Neural cell (in vitro differentiated cells): ENCODE measurements around the gene IBA57. TPM values are rescaled to one million over a fixed set of nuclear protein-coding genes. Genes with fewer than 3 reads are reported as not detected.

ENCODE experiments used
- H2AFZ ChIP-seq: fragments of 200-600, 300-800 bp; sonication (generic), shearing (Covaris generic); 2 replicates; pipeline ENCODE4 v1.6.0; 2014; ENCODE audit warnings: low read depth, mild to moderate bottlenecking, antibody characterized with exemption, low read length, moderate library complexity
- H3F3A ChIP-seq: fragments of 200-600 bp; shearing (Covaris generic); 2 replicates; pipeline ENCODE4 v1.6.1; 2016; ENCODE audit warnings: mild to moderate bottlenecking, moderate library complexity, mixed read lengths, antibody characterized with exemption, low read length; ENCODE audit not compliant: insufficient read depth, poor library complexity, severe bottlenecking
- H3K27ac ChIP-seq: fragments of 200-600, 300-800 bp; sonication (generic), shearing (Covaris generic); 2 replicates; pipeline ENCODE4 v1.5.1; 2014; ENCODE audit warnings: mild to moderate bottlenecking, low read length, moderate library complexity
- H3K27me3 ChIP-seq: fragments of 300-800, 200-600 bp; sonication (generic), shearing (Covaris generic); 2 replicates; pipeline ENCODE4 v1.6.0; 2014; ENCODE audit warnings: mild to moderate bottlenecking, low read depth, low read length, moderate library complexity; ENCODE audit not compliant: insufficient read depth
- H3K36me3 ChIP-seq: fragments of 300-800, 200-600 bp; sonication (generic), shearing (Covaris generic); 2 replicates; pipeline ENCODE4 v1.5.1; 2014; ENCODE audit warnings: mild to moderate bottlenecking, antibody characterized with exemption, low read length, moderate library complexity; ENCODE audit not compliant: insufficient read depth
- H3K4me2 ChIP-seq: fragments of 300-800, 200-600 bp; sonication (generic), shearing (Covaris generic); 2 replicates; pipeline ENCODE4 v1.6.0; 2014; ENCODE audit warnings: mild to moderate bottlenecking, low read length
- H3K4me3 ChIP-seq: fragments of 300-800, 200-600 bp; sonication (generic), shearing (Covaris generic); 2 replicates; pipeline ENCODE4 v1.5.1; 2014; ENCODE audit warnings: mild to moderate bottlenecking, low read length, moderate library complexity
- H3K79me2 ChIP-seq: fragments of 200-600 bp; shearing (Covaris generic); replicated peaks from 2 replicates; pipeline ENCODE4 v1.6.0; 2014; ENCODE audit warnings: mild to moderate bottlenecking, low read length, moderate library complexity; ENCODE audit not compliant: insufficient read depth
- H3K9ac ChIP-seq: fragments of 300-800, 200-600 bp; sonication (generic), shearing (Covaris generic); 2 replicates; pipeline ENCODE4 v1.6.1; 2016; ENCODE audit warnings: mild to moderate bottlenecking, low read length, mixed read lengths
- H3K9me2 ChIP-seq: fragments of 200-600 bp; shearing (Covaris generic); 2 replicates; pipeline ENCODE4 v1.6.1; 2016; ENCODE audit warnings: mild to moderate bottlenecking, low read length, mixed read lengths; ENCODE audit not compliant: insufficient read depth
- H3K9me3 ChIP-seq: fragments of 200-600, 300-800 bp; sonication (generic), shearing (Covaris generic); 2 replicates; pipeline ENCODE4 v1.6.1; 2016; ENCODE audit warnings: mild to moderate bottlenecking, mixed run types, low read length, moderate library complexity, mixed read lengths
- H4K20me1 ChIP-seq: fragments of 200-600 bp; shearing (Covaris generic); 2 replicates; pipeline ENCODE4 v1.6.1; 2016; ENCODE audit warnings: mild to moderate bottlenecking, mixed run types; ENCODE audit not compliant: insufficient read depth
- CTCF ChIP-seq: fragments of 450-650 bp; IDR thresholded peaks from 2 replicates; pipeline ENCODE4 v1.5.1; 2014; ENCODE audit warnings: antibody characterized with exemption, mild to moderate bottlenecking, moderate library complexity; ENCODE audit not compliant: poor library complexity, severe bottlenecking
- EP300 ChIP-seq: fragments of 450-650 bp; conservative IDR thresholded peaks from 2 replicates; pipeline ENCODE4 v1.6.1; 2014; ENCODE audit warnings: antibody characterized with exemption, mild to moderate bottlenecking, moderate library complexity; ENCODE audit not compliant: poor library complexity, severe bottlenecking
- EZH2 ChIP-seq: fragments of 200-600, 300-800 bp; shearing (Covaris generic), sonication (generic); IDR thresholded peaks from 2 replicates; pipeline ENCODE4 v1.6.1; 2014; ENCODE audit warnings: antibody characterized with exemption, low read length, borderline replicate concordance, mild to moderate bottlenecking; ENCODE audit not compliant: insufficient read depth, poor library complexity, severe bottlenecking
- MXI1 ChIP-seq: fragments of 450-650 bp; conservative IDR thresholded peaks from 2 replicates; pipeline ENCODE4 v1.6.1; 2014; ENCODE audit warnings: antibody characterized with exemption, mild to moderate bottlenecking; ENCODE audit not compliant: poor library complexity, severe bottlenecking
- POLR2AphosphoS5 ChIP-seq: IDR thresholded peaks from 2 replicates; pipeline ENCODE4 v1.6.1; 2012
- RAD21 ChIP-seq: fragments of 450-650 bp; conservative IDR thresholded peaks from 2 replicates; pipeline ENCODE4 v1.6.1; 2014; ENCODE audit warnings: antibody characterized with exemption, mild to moderate bottlenecking, moderate library complexity
- REST ChIP-seq: IDR thresholded peaks from 2 replicates; pipeline ENCODE4 v1.6.1; 2012; ENCODE audit warnings: borderline replicate concordance
- SMC3 ChIP-seq: fragments of 450-650 bp; conservative IDR thresholded peaks from 2 replicates; pipeline ENCODE4 v1.6.1; 2014; ENCODE audit warnings: antibody characterized with exemption, mild to moderate bottlenecking, moderate library complexity; ENCODE audit not compliant: poor library complexity
- TAF1 ChIP-seq: IDR thresholded peaks from 2 replicates; pipeline ENCODE4 v1.6.1; 2012; ENCODE audit warnings: low read depth
- polyA plus RNA-seq: library from polyadenylated mRNA; depleted of rRNA; stranded (reverse); fragments of >200 nt; gene quantifications from 2 replicates; pipeline ENCODE4 v1.2.3, GENCODE V29; 2014

The IBA57 gene
- polyA plus RNA-seq, 1 donor from 2014 or later: 5.5 TPM

- Histone ChIP-seq H3K4me2 (no peak overlapping the region), H3K9me2 (no peaks in the 10 kb centered on the region), H3K27me3 (no peaks in the 10 kb centered on the region), H3F3A (no peaks in the 10 kb centered on the region), H3K9ac (no peak overlapping the region), H3K79me2 (no peaks in the 10 kb centered on the region), H3K36me3 (no peaks in the 10 kb centered on the region), H4K20me1 (no peaks in the 10 kb centered on the region), H3K27ac (no peak overlapping the region), H3K4me3 (no peak overlapping the region), H2AFZ (no peak overlapping the region), H3K9me3 (peaks cover 4% of the 10 kb centered on the region)
- no peak for TF ChIP-seq EZH2
- TF ChIP-seq EP300: no peak
- no peak for TF ChIP-seq POLR2AphosphoS5
- no peak for TF ChIP-seq RAD21
- TF ChIP-seq REST: no peak
- TF ChIP-seq CTCF: no peak
- no peak for TF ChIP-seq MXI1
- TF ChIP-seq SMC3: no peak
- TF ChIP-seq TAF1: no peak
Observed at GRCh38 chr1:228198977-228199590, 33.5 kb downstream of the IBA57 start.

GRCh38 chr1:228204958-228205357 is 39.4 kb downstream of the IBA57 start:
- H3K9me3 ChIP-seq: no peaks in the 10 kb centered on the region
- no peaks in the 10 kb centered on the region for H3K9me2 ChIP-seq
- no peak overlapping the region for H3K4me3 ChIP-seq
- H4K20me1 ChIP-seq: no peaks in the 10 kb centered on the region
- H3K27ac ChIP-seq: no peak overlapping the region
- TF ChIP-seq REST (no peak), CTCF (no peak), MXI1 (no peak), RAD21 (no peak), TAF1 (no peak), SMC3 (no peak), EZH2 (no peak), POLR2AphosphoS5 (no peak), EP300 (no peak)
- no peaks in the 10 kb centered on the region for H3K27me3 ChIP-seq
- no peaks in the 10 kb centered on the region for H3K79me2 ChIP-seq
- no peak overlapping the region for H3K4me2 ChIP-seq
- no peaks in the 10 kb centered on the region for H3K36me3 ChIP-seq
- H3K9ac ChIP-seq: no peak overlapping the region
- no peaks in the 10 kb centered on the region for H3F3A ChIP-seq
- no peak overlapping the region for H2AFZ ChIP-seq
